ENCODE measurements around the gene TAS1R2. TPM values are rescaled to one million over a fixed set of nuclear protein-coding genes. Genes with fewer than 3 reads are reported as not detected.
"Not testable (repeated sequence)": the region's sequence is repeated elsewhere in the genome, so short reads cannot be mapped to it uniquely, and the experiment has no call there.

The TAS1R2 gene
- total RNA-seq, 2 donors from 2014 or later: not detected

GRCh38 chr1:18879791-18880309 is 20.4 kb upstream of the TAS1R2 start:
- Mint-ChIP-seq H3K27ac (no peak overlapping the region), H3K9me3 (no peaks in the 10 kb centered on the region), H3K4me3 (no peak overlapping the region), H3K36me3 (no peaks in the 10 kb centered on the region), H3K4me1 (ENCODE audit: low read depth in 2 of 2) (no peaks in the 10 kb centered on the region), H3K27me3 (no peaks in the 10 kb centered on the region)
- DNase-seq (ENCODE audit: low spot score): no peak
- ATAC-seq: no peak

- H3K36me3 Mint-ChIP-seq: no peaks in the 10 kb centered on the region
- ATAC-seq (no peak), DNase-seq (ENCODE audit: low spot score) (no peak)
- H3K27me3 Mint-ChIP-seq: no peaks in the 10 kb centered on the region
- H3K9me3 Mint-ChIP-seq: no peaks in the 10 kb centered on the region
- no peak overlapping the region for H3K27ac Mint-ChIP-seq
- no peaks in the 10 kb centered on the region for H3K4me1 Mint-ChIP-seq (ENCODE audit: low read depth in 2 of 2)
- H3K4me3 Mint-ChIP-seq: no peak overlapping the region
These were observed 19.8 kb upstream of the TAS1R2 start for GRCh38 chr1:18879215-18879790.

GRCh38 chr1:18878538-18879214 is 19.2 kb upstream of the TAS1R2 start:
- ATAC-seq (no peak), DNase-seq (ENCODE audit: low spot score) (no peak)
- H3K27me3 Mint-ChIP-seq: no peaks in the 10 kb centered on the region
- H3K9me3 Mint-ChIP-seq: no peaks in the 10 kb centered on the region
- H3K4me3 Mint-ChIP-seq: no peak overlapping the region
- no peaks in the 10 kb centered on the region for H3K36me3 Mint-ChIP-seq
- no peak overlapping the region for H3K27ac Mint-ChIP-seq
- no peaks in the 10 kb centered on the region for H3K4me1 Mint-ChIP-seq (ENCODE audit: low read depth in 2 of 2)

GRCh38 chr1:18877282-18877681 is 17.8 kb upstream of the TAS1R2 start:
- Mint-ChIP-seq H3K27me3 (no peaks in the 10 kb centered on the region), H3K36me3 (no peaks in the 10 kb centered on the region), H3K27ac (no peak overlapping the region), H3K9me3 (no peaks in the 10 kb centered on the region), H3K4me1 (ENCODE audit: low read depth in 2 of 2) (no peaks in the 10 kb centered on the region), H3K4me3 (no peak overlapping the region)
- DNase-seq (ENCODE audit: low spot score): no peak
- ATAC-seq: no peak

- Mint-ChIP-seq H3K27me3 (no peaks in the 10 kb centered on the region), H3K9me3 (no peaks in the 10 kb centered on the region)
These were observed 16.8 kb upstream of the TAS1R2 start for GRCh38 chr1:18876210-18876609.

GRCh38 chr1:18875796-18876128 is 16.3 kb upstream of the TAS1R2 start:
- Mint-ChIP-seq H3K36me3 (no peaks in the 10 kb centered on the region), H3K9me3 (no peaks in the 10 kb centered on the region), H3K4me3 (no peak overlapping the region), H3K4me1 (ENCODE audit: low read depth in 2 of 2) (no peaks in the 10 kb centered on the region), H3K27ac (no peak overlapping the region), H3K27me3 (no peaks in the 10 kb centered on the region)
- no peak for DNase-seq (ENCODE audit: low spot score)
- ATAC-seq: no peak

More at GRCh38 chr1:18876210-18876609, 16.8 kb upstream of the TAS1R2 start:
- H3K4me1 Mint-ChIP-seq (ENCODE audit: low read depth in 2 of 2): no peaks in the 10 kb centered on the region
- H3K36me3 Mint-ChIP-seq: no peaks in the 10 kb centered on the region
- ATAC-seq (no peak), DNase-seq (ENCODE audit: low spot score) (no peak)
- no peak overlapping the region for H3K27ac Mint-ChIP-seq
- no peak overlapping the region for H3K4me3 Mint-ChIP-seq

- H3K27ac Mint-ChIP-seq: no peak overlapping the region
- no peaks in the 10 kb centered on the region for H3K27me3 Mint-ChIP-seq
- H3K4me3 Mint-ChIP-seq: no peak overlapping the region
- H3K36me3 Mint-ChIP-seq: no peaks in the 10 kb centered on the region
- DNase-seq (ENCODE audit: low spot score) (peak; percentile 78), ATAC-seq (peak; percentile 57 to 69)
- no peaks in the 10 kb centered on the region for H3K9me3 Mint-ChIP-seq
- H3K4me1 Mint-ChIP-seq (ENCODE audit: low read depth in 2 of 2): no peaks in the 10 kb centered on the region
These were observed 15.8 kb upstream of the TAS1R2 start for GRCh38 chr1:18875107-18875795.

GRCh38 chr1:18874600-18874999 is 15.1 kb upstream of the TAS1R2 start:
- no peaks in the 10 kb centered on the region for H3K9me3 Mint-ChIP-seq

GRCh38 chr1:18874036-18874435 is 14.6 kb upstream of the TAS1R2 start:
- Mint-ChIP-seq H3K27ac (no peak overlapping the region), H3K27me3 (no peaks in the 10 kb centered on the region), H3K4me1 (ENCODE audit: low read depth in 2 of 2) (no peaks in the 10 kb centered on the region), H3K36me3 (no peaks in the 10 kb centered on the region), H3K4me3 (no peak overlapping the region), H3K9me3 (no peaks in the 10 kb centered on the region)
- ATAC-seq: no peak
- no peak for DNase-seq (ENCODE audit: low spot score)

More at GRCh38 chr1:18874600-18874999, 15.1 kb upstream of the TAS1R2 start:
- H3K27me3 Mint-ChIP-seq: no peaks in the 10 kb centered on the region
- no peak overlapping the region for H3K4me3 Mint-ChIP-seq
- no peak overlapping the region for H3K27ac Mint-ChIP-seq
- no peaks in the 10 kb centered on the region for H3K4me1 Mint-ChIP-seq (ENCODE audit: low read depth in 2 of 2)
- DNase-seq (ENCODE audit: low spot score) (no peak), ATAC-seq (no peak)
- H3K36me3 Mint-ChIP-seq: no peaks in the 10 kb centered on the region

- ATAC-seq: no peak
- no peak for DNase-seq (ENCODE audit: low spot score)
- H3K4me1 Mint-ChIP-seq (ENCODE audit: low read depth in 2 of 2): no peaks in the 10 kb centered on the region
- no peaks in the 10 kb centered on the region for H3K9me3 Mint-ChIP-seq
- no peaks in the 10 kb centered on the region for H3K27me3 Mint-ChIP-seq
- H3K36me3 Mint-ChIP-seq: no peaks in the 10 kb centered on the region
- H3K27ac Mint-ChIP-seq: no peak overlapping the region
- H3K4me3 Mint-ChIP-seq: no peak overlapping the region
These were observed 12.7 kb upstream of the TAS1R2 start for GRCh38 chr1:18872071-18872611.

GRCh38 chr1:18871401-18872070 is 12.1 kb upstream of the TAS1R2 start:
- no peak for DNase-seq (ENCODE audit: low spot score)
- H3K27me3 Mint-ChIP-seq: peaks cover 4 to 5% of the 10 kb centered on the region in 2 donors

GRCh38 chr1:18870957-18871356 is 11.5 kb upstream of the TAS1R2 start:
- H3K4me3 Mint-ChIP-seq: no peak overlapping the region
- no peaks in the 10 kb centered on the region for H3K36me3 Mint-ChIP-seq
- no peaks in the 10 kb centered on the region for H3K4me1 Mint-ChIP-seq (ENCODE audit: low read depth in 2 of 2)
- DNase-seq (ENCODE audit: low spot score) (no peak), ATAC-seq (no peak)
- no peak overlapping the region for H3K27ac Mint-ChIP-seq
- peaks cover 5 to 6% of the 10 kb centered on the region in 2 donors for H3K27me3 Mint-ChIP-seq
- no peaks in the 10 kb centered on the region for H3K9me3 Mint-ChIP-seq

More at GRCh38 chr1:18871401-18872070, 12.1 kb upstream of the TAS1R2 start:
- Mint-ChIP-seq H3K4me1 (ENCODE audit: low read depth in 2 of 2) (no peaks in the 10 kb centered on the region), H3K9me3 (no peaks in the 10 kb centered on the region), H3K36me3 (no peaks in the 10 kb centered on the region), H3K4me3 (no peak overlapping the region), H3K27ac (no peak overlapping the region)
- ATAC-seq: no peak

GRCh38 chr1:18870595-18870865 is 11.1 kb upstream of the TAS1R2 start:
- not testable (repeated sequence) for ATAC-seq; H3K36me3 Mint-ChIP-seq; H3K9me3 Mint-ChIP-seq; H3K4me1 Mint-ChIP-seq (ENCODE audit: low read depth in 2 of 2); H3K27me3 Mint-ChIP-seq; H3K27ac Mint-ChIP-seq; H3K4me3 Mint-ChIP-seq; DNase-seq (ENCODE audit: low spot score)

All from natural killer cell treated with Interleukin-12 subunit alpha and Interleukin-12 subunit beta and Interleukin-15 and Interleukin-18, amount 100 ng/mL, for 72 hours (primary cell).